GM21786 (cell line): ENCODE data around the gene CDH23.

Experiments used
- ATAC-seq: cut with Tn5 transposase; IDR thresholded peaks from one replicate; pipeline ENCODE4 v1.9.1; 2021; ENCODE audit not compliant: unreplicated experiment

CDH23 gene

DNA sequence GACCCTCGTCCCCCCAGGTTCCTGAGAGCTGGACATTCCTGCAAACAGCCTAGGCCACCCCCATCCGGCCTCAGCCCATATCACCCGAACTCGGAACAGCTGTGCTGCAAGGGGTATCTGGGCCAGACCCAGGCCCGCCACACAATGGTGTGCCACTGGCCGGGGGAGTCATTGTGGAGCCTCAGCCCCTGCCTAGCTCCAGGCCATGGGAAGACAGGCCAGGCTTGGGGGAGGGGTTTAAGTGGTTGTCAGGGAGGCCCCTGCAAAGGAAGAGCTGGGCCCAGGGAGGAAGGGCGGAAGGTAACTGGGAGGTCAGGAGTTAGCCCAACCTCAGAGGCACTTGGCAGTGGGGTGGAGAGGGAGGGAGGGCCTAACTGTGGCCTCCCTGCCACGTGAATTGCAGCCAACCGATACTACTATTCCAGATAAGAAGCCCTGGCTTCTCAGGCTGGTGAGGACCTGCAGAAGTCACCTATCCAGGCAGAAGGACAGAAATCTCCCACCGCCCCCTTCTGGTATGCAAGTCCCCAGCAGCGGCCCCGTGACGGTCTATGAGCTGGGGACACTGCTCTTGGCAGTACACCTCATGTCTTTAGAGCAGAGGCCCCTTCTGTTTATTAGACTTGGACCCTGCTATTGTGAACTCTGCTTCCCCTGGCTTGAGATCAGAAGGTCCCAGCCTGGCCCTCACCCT lies 349.8 kb downstream of the CDH23 start:
- ATAC-seq: no peak

DNA sequence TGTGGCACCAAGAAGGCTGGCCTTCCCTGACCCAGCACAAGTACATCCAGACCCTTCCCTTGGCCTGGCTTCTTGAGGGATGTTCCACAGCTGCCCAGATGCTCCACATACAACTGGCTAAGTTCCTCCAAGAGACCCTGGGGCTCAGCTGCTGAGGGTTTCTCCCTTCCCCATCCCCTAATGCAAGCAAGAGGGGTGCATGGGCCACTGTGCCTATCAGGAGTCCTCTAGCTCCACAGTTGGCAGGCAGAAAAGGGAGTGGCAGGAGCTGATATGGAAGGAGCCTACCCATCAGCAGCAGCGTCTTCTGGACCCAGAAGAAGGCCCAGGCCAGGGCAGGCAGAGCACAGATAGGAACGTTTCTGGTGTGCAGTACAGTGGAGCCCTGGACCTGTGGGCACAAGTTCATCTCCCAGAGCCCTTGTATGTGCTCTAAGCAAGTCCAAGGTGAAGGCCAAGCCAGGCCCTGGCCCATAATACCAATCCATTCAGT lies 350.4 kb downstream of the CDH23 start:
- no peak for ATAC-seq

DNA sequence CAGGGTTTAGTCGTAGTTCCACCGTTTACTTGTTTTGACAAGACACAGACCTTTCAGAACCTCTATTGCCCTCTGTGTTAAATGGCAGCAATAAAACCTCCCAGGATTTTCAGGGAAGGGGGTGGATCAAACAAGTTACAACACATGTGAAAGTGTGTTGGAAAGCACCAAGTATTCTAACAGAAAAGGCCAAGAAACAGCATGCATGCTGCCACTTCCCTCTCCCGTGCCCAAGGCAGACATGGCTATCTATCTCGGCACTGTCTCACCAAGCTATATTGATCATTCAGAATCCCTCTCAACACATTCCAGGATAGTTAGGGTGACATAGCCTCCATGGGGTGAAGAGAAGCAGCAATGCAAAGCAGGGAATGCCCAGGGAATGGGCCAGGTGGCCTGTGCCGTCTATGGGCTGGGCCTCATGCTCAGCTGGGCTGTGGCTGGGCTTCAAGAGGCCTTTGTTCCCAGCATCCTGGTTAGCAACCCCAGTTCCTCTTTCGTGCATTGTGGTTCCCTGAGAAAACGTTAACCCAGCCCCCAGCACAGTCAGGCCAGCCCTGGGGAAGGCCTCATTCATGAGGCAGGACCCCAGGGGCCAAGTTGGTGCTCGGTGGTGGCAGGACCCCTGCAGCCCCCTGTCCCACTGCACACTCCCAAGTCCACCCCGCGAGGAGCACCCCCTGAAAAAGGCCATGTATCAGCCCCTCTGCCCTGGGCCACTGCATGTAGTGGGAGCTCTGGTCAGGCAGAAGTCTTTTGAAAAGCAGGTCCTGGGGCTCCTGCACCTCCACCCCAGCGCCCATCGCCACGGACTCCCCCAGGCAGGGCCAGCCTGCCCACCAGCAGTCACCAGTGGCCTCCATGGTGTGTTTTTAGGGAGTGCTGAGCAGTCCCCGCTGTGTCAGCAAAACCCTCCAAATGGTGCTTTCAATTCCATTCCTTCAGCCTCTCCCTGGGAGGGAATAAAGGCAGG lies 351.1 kb downstream of the CDH23 start:
- ATAC-seq: peak; percentile 42

DNA sequence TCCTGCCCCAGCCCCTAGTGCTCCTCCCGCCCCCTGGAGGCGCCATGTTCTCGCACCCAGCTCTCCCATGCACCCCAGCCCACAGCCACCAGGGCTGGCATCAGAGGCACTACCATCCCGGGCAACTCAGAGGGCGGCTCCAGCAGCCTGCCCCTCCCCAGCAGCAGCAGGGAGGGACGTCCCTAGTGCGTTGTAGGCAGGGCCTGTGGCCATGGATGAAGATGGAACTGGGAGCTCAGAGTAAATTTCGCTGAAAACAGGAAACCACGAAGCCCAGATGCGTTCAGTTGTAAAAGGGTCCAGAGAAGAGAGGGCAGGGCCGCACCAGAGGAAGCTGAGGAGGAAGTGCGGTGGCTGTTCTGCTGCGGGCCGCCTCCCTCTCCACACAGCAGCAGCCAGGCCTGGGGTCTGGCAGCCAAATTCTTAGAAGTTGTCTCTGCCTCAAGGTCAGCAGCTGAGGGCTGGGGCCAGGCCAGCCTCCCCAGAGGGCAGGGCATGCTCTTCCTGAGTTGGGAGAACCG lies 352.0 kb downstream of the CDH23 start:
- ATAC-seq: peak; percentile 52

DNA sequence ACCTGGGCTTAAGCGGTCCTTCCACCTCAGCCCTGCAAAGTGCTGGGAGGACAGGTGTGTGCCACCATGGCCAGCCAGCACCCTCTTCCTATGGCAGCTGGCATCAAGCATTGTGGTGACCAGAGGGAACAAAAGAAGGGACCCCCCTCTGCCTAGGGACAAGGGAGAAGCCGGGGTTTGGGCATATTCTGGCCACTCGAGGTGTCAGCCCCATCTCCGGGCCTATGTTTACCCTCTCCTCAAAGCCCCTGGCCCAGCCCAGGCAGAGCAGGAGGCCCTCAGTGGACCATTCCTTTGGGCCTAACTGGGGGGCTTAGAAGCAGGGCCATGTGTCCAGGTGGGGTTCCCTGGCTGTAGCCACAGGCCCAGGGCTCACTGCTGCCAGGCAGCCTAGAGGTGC lies 352.7 kb downstream of the CDH23 start:
- no peak for ATAC-seq

DNA sequence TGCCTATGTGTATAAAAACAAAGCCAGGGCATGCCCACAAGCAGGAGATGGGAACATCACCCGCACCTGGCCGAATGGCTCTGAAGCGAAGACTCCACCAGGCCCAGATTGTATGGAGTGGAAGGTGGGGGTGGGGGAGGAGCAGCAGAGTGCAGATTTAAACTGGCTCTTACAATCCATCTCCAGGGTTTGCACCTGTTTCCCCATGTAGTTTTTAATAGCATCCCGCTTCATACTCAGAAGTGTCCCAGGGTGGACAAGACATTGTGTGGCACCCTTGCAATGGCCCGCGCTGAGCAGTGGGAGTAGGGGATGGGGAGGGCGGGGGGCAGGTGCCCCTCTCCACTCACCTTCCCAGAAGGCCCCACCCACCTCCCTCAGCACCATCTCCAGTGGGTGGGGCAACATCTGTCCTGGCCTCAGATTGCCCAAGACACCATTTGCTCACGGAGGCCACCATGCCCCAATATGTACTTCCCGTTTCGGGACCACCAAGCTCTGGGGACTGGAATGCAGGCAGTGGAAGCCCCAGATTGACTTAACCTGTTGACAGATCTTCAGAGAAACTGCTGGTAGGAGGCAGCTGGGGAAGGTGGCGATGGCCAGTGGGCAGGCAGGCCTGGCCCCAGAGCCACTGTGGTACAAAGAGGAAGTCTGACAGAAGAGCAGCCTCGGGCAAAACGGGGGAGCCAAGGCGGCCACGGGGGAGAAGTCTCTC lies 353.6 kb downstream of the CDH23 start:
- ATAC-seq: no peak

DNA sequence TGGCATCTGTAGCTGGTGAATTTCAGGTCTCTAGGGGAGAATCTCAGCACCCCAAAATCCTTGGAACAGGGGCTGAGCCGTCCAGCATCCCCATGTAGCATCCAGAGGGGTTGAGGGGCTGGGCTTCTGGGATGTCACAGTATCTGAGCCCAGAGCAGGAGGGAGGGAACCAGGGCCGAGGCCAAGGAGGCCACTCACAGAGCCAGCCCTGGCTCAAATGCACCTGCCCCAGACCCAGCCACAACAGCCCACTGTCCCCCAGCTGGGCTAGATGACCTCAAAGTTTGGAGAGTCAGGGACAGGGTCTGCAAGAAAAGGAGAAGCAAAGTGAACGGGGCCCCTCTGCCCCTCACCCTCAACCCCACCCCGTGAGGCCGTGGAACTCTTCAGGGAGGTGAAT lies 354.3 kb downstream of the CDH23 start:
- ATAC-seq: no peak

DNA sequence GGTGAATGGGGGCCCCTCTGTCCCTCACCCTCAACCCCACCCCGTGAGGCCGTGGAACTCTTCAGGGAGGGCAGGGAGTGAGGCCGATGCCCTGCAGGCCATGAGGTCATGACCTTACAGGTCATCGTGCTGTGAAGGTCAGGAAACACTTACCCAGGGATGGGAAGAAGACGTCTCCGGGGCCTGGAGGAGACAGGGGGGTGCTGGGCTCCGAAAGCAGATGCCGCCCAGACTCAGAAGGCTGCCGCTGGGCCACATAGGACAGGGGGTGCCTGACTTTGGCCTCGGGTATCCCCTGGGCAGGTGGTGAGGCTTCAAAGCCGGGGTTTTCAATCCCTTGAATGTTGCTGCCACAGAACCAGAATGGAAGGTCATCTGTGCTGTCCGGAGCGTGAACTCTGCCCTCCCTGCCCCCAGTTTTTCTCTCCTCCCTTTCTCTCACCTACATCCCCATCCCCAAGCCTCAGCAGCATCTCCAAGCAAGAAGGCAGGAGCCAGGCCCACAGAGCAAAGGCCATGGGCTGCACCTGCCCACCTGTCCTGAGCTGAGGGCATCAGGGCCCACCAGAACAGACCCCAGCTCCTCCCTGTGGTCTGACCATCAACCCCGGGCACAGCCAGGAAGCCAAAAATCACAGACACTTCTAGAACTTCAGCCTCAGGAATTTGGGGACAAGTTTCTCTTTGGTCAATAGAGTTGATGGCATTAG lies 354.9 kb downstream of the CDH23 start:
- no peak for ATAC-seq

DNA sequence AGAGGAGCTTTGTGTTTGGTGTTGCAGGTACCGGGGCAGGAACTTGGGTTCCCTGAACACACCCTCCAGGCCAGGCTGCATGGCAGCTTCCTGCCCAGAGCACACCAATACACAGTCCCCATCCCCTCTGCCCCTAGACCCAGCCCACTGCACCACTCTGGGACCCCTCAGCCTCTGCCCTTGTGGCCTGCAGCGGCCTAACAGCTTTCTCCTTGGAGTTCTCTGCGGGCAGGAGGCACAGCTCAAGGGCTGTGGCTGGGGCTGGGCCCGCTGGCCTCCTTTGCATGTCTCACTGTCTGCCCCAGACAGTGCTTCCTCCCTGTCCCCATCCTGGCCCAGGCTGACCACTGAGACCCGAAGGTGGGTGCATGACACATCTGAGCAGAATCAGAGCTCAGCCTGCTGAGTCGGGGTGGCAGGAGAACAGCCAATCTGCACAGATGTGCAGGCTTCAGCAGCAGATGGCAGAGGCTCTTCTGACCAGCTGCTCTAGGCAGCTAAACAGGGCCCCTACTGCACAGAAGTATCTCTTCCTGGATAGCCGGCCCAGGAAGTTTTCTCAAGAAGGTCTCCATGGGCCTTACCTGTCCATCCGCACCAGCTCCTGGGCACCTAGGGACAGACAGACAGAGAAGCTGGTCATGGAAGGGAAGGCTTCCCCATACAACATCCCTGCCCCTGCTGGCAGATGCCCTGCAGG lies 355.8 kb downstream of the CDH23 start:
- no peak for ATAC-seq

DNA sequence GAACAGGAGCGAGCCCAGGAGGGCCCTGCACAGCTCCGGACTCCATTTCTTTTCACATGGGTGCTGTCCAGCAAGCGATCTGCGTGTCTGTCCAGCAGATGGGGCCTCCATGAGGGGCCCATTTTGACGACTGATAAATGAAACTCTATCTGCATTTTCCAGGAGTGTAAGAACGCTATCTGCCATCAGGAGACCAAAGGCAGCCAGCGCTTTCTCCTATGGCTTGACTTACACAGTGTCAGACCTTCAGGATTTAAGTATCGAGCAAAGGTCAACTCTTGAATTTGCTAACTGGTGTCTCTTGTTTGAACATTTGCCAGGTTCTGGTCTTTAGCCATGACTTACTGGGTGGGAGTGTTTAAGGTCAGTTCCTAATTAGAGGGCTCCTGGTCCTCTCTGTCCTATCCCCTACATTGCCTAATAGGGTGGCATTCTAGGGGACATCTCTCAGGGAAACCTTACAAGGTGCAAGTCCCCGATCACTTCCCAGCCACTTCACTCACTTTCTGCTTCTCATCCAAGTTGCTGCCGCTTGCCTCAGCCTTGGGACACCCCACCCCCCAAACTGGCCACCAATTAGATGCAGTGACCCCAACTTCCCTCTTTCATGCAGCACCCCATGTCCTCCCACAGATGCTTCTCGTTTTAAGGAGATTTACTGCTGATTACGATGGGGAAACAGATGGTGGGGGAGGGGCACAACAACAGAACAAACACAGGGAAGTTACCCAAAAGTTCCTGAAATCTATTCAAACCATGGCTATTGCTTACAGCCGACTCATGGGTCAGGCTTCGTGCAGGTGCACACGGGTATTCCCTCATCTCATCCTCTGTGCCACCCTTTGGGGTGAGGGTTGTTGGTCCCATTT lies 356.6 kb downstream of the CDH23 start:
- no peak for ATAC-seq

DNA sequence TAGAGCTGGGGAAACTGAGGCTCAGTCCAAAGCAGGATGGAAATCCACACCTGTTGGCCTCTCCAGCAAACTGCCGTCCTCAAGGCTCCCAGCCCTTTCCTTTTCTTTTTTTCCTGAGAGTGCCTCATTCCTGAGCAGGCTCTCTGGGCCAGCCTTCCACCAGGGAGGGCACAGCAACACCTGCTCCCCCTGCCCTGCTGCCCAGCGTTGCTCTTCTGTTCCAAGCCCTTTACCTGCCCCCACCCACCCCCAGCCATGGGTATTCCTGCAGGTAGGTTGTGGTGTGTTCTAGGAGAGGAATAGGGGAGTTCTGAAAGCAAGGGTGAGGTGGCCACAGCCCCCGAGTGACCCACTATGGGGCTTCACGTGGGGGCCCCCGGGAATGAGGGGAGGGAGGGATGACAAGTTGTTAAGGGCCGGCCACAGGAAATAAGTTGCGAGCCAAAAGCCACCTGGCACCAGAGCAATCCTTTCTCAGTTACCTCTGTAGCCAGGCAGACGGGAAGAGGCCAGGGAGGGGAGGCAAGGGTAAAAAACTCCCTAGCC lies 357.3 kb downstream of the CDH23 start:
- no peak for ATAC-seq

DNA sequence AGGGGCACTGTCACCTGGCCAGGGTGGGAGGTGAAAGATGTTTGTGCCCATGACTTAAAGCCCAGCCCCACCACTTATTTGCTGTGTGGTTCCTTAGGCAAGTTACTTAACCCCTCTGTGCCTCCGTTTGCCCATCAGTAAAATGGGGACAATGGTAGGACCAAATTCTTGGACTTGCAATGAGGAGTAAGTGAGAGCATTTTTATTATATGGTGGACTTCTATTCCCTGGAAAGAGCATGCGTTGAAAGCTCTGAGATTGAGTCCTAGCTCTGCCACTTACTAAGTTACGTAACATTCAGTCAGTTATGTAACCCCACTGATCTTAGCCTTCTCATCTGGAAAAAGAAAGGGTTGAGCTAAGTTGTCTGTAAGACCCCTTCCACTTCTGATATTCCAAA lies 357.8 kb downstream of the CDH23 start:
- ATAC-seq: no peak

DNA sequence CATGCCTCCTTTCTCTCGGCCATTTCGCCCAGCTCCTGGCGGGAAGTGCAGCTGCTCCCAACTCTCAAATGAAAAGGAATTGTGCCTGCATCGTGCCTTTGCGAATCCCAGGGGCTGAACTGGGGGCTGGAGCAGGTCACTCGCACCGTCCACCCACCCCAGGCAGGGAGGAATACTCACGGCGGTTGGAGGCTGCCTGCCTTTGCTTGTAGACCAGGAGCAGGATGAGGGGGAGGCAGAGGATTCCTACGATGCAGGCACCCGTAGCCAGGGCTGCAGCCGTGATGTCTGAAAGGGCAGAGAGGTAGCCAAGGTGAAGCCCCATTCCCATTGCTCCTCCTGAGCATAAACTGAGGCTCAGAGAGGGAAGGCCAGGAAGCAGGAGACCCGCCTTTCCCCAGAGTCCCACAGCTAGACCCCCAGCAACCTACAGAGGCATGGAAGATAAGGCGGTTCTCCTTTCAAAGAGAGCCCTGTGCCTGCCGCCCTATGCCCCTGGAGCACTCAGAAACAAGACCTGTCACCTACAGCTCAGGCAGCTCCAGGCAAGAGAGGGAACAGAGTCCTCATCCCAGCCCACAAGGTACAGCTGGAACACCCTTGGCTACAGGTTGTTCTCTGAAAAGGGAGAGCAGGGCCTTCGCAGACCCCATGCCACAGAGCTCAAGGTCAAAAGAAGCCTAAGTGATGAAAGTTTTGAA lies 358.6 kb downstream of the CDH23 start:
- ATAC-seq: no peak

DNA sequence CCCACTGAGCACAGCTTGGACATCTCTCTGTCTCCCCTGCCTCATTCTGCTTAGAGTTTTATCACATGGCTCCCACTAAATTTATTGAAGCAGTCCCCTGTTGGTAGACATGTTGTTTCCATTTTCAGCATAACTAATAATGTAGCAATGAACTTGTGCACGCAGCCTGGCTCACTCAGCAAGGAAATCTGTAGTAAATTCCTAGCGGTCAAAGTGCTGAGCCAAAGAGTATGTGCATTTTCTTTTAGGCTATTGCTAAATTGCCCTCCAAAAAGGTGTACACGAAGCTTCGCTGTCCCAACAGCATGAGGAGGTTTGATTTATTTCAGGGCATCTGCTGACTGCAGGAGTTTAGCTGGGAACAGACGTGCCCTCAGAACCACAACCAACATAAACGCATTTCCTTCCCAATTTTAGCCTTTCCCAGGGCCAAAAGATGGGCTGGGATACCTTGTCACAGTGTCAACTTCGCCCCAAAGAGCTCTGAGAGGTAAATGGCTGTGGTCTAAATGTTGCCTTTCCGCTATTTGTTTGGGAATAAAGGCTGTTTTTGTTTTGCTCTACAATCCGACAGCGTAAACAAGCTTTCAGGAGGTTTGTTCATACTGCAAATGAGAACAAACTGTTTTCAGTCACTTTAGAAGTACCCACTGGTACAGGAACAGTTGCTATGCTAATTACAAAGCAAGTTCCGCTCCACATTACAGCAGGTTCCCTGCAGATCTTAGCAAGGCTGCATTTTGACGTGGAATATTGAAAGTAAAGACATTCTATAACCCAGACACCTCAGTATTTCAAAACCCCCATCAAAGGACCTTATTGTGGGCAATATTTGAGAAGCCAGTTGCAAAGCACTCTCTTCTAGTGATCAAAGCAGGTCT lies 359.8 kb downstream of the CDH23 start:
- ATAC-seq: no peak

DNA sequence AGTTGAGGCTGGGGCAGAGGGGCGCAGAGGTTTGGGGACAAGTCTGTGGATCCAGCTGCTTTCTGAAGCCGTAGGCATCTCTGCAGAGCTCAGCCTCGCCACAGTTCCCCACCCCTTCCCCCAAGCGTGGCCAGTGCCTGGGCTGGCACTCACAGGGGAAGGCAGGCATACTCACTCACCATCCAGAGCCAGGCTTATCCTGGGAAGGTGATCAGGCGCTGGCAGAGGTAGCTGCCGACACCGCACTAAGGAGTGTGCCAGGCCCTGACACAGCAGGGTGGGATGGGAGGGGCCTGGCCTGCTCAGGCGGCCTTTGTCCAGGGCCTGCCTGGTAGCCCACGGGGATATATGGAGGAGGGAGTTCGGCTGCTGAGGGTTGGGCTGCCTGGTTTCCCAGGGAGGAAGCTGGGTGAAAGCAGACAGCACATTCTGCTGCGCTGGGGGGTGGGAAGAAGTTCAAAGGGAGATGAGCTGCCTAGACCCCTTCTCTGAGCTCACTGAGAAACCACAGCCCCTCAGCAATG lies 360.7 kb downstream of the CDH23 start:
- ATAC-seq: no peak

DNA sequence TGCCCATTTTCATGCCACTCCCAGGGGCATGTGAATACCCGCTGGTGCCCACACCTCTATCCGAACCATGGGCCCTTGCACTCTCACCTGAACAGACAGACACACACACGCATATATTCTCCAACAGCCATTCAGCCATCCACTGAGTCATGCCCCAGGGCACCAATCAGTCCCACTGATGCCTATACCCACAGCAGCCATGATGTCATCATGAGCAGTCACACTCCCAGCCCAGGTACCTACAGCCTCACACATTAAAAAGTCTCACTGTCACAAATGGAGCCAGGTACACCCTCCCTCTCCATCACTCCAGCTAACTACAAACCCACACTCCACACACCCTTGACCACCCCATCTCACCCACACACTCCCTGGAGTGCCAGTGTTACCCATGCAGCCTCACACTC lies 364.4 kb downstream of the CDH23 start:
- ATAC-seq: no peak

DNA sequence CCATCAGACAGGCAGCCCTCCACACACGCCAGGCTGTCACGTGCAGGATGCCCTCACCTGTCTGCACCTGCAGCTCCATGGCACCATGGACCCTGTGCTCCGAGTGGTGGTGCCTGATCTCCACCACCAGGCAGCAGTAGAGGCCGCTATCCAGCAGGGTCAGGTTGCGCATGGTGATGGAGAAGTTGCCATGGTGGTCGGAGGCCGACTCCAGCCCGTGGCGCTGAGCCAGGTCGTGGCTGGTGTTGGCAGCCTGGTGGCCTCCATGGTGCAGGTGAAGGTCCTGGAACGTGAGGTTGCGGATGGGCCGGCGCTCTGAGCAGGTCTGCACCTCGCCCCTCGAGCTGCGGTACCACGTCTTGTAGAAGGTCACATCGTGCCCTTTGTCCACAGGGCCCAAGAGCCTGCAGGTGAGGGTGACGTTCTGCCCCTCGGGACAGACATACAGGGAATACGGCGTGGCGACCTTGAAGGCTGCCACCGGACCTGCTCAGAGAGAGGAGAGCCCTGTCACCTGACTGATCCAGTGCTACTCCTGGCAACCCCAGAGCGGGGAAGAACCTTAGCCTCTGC lies 364.9 kb downstream of the CDH23 start:
- ATAC-seq: no peak
